ENCODE results near the gene ATP8A2. TPM values are rescaled to one million over a fixed set of nuclear protein-coding genes. Genes with fewer than 3 reads are reported as not detected.

ATP8A2 gene
- total RNA-seq: 1.9 TPM
- long read RNA-seq, partial matches to known transcripts: 8 of 11 reads
- long read RNA-seq, other reads (novel, unspliced or antisense): 3 of 11 reads

GRCh38 chr13:25371875-25372283, at the start of gene ATP8A2:
Gene ATP8A2 (plus strand): TSS chr13:25371974. CDS start chr13:25372213, 239 bp downstream.
- H3K4me1 ChIP-seq: no peaks in the 10 kb centered on the region
- peaks cover 59% of the 10 kb centered on the region for H3K27me3 ChIP-seq
- no peak for TF ChIP-seq CTCF (IDR thresholded peaks at IDR 0.05)
- peak within 1 kb of the TSS; percentile 14 for H3K4me3 ChIP-seq
- intact Hi-C loops (cut with DNase I): no loop called here
- no peak within 1 kb of the TSS for H3K27ac ChIP-seq
- H3K9me3 ChIP-seq: no peaks in the 10 kb centered on the region
- no peak for DNase-seq
- ATAC-seq: peak; percentile 27
- no peaks in the 10 kb centered on the region for H3K36me3 ChIP-seq

GRCh38 chr13:25324100-25324499, 47.7 kb upstream of the ATP8A2 start:
- Histone ChIP-seq H3K27ac (no peak overlapping the region), H3K4me3 (no peak overlapping the region), H3K4me1 (no peaks in the 10 kb centered on the region), H3K27me3 (no peaks in the 10 kb centered on the region), H3K9me3 (no peaks in the 10 kb centered on the region), H3K36me3 (peaks cover 99% of the 10 kb centered on the region)
- intact Hi-C loops (cut with DNase I): loop anchor here (10.0 kb wide), 1 partner anchor 59 kb away; no protein-coding TSS in a partner anchor
- no peak for TF ChIP-seq CTCF (IDR thresholded peaks at IDR 0.05)
- ATAC-seq: no peak
- DNase-seq: no peak

GRCh38 chr13:25329706-25330105, 42.1 kb upstream of the ATP8A2 start:
- no peak for ATAC-seq
- TF ChIP-seq CTCF (IDR thresholded peaks at IDR 0.05): no peak
- Histone ChIP-seq H3K27ac (no peak overlapping the region), H3K36me3 (peaks cover 89% of the 10 kb centered on the region), H3K4me1 (no peaks in the 10 kb centered on the region), H3K9me3 (no peaks in the 10 kb centered on the region), H3K4me3 (no peak overlapping the region), H3K27me3 (no peaks in the 10 kb centered on the region)
- no peak for DNase-seq
- intact Hi-C loops (cut with DNase I): loop anchor here (10.0 kb wide), 1 partner anchor 65 kb away; no protein-coding TSS in a partner anchor

- no peak for ATAC-seq
- no peak for DNase-seq
- no peak overlapping the region for H3K27ac ChIP-seq
- no peaks in the 10 kb centered on the region for H3K9me3 ChIP-seq
- no peaks in the 10 kb centered on the region for H3K4me1 ChIP-seq
- H3K36me3 ChIP-seq: peaks cover 81% of the 10 kb centered on the region
- no peak overlapping the region for H3K4me3 ChIP-seq
- no peaks in the 10 kb centered on the region for H3K27me3 ChIP-seq
- no peak for TF ChIP-seq CTCF (IDR thresholded peaks at IDR 0.05)
- intact Hi-C loops (cut with DNase I): no loop called here
Measured at GRCh38 chr13:25330541-25330940, 41.2 kb upstream of the ATP8A2 start.

GRCh38 chr13:25335856-25336255, 35.9 kb upstream of the ATP8A2 start:
- DNase-seq (no peak), ATAC-seq (no peak)
- H3K27ac ChIP-seq: no peak overlapping the region
- no peaks in the 10 kb centered on the region for H3K9me3 ChIP-seq
- no peaks in the 10 kb centered on the region for H3K4me1 ChIP-seq
- H3K4me3 ChIP-seq: no peak overlapping the region
- H3K36me3 ChIP-seq: peaks cover 76% of the 10 kb centered on the region
- H3K27me3 ChIP-seq: no peaks in the 10 kb centered on the region
- intact Hi-C loops (cut with DNase I): no loop called here
- TF ChIP-seq CTCF (IDR thresholded peaks at IDR 0.05): no peak

GRCh38 chr13:25345576-25345975, 26.2 kb upstream of the ATP8A2 start:
- intact Hi-C loops (cut with DNase I): no loop called here
- H3K27me3 ChIP-seq: no peaks in the 10 kb centered on the region
- no peaks in the 10 kb centered on the region for H3K9me3 ChIP-seq
- H3K4me3 ChIP-seq: no peak overlapping the region
- no peak for TF ChIP-seq CTCF (IDR thresholded peaks at IDR 0.05)
- H3K36me3 ChIP-seq: peaks cover 10% of the 10 kb centered on the region
- no peaks in the 10 kb centered on the region for H3K4me1 ChIP-seq
- ATAC-seq (no peak), DNase-seq (no peak)
- H3K27ac ChIP-seq: no peak overlapping the region

Measured in upper lobe of right lung (tissue), 1 donor.